ENCODE data around the gene MDH1B. TPM values are rescaled to one million over a fixed set of nuclear protein-coding genes. Genes with fewer than 3 reads are reported as not detected.

Gene MDH1B
- total RNA-seq, 1 donor from 2014 or later: 4.6 TPM

DNA sequence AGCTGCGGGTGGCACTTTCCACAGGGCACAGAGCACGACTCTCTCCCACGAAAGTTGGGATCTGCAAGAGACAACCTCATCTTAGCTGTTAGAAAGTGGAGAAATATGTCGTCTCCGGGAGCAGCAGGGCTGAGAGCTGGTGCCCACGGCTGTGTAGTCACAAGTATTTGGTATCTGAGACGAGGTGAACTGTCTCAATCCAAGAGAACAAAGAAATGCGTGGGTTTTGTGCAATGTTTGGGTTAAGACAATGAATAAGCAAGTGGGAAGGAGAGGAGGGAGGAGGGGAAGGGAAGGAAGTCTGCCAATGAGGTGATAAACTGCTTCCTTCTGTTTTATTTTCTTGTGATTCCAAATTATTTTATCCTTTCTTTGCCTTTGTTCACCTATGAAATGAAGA is 65.0 kb downstream of the MDH1B start:
- no peak for DNase-seq (ENCODE audit: low read depth, low spot score)
- no peaks in the 10 kb centered on the region for H3K9me3 Mint-ChIP-seq
- no peak overlapping the region for H3K27ac Mint-ChIP-seq (ENCODE audit: unreplicated experiment)
- no peak overlapping the region for H3K4me3 Mint-ChIP-seq
- H3K36me3 Mint-ChIP-seq (ENCODE audit: low read depth): no peaks in the 10 kb centered on the region
- H3K4me1 Mint-ChIP-seq: no peaks in the 10 kb centered on the region
- H3K27me3 Mint-ChIP-seq (ENCODE audit: low read depth): peaks cover 15% of the 10 kb centered on the region
- TF ChIP-seq, protein P1, sequence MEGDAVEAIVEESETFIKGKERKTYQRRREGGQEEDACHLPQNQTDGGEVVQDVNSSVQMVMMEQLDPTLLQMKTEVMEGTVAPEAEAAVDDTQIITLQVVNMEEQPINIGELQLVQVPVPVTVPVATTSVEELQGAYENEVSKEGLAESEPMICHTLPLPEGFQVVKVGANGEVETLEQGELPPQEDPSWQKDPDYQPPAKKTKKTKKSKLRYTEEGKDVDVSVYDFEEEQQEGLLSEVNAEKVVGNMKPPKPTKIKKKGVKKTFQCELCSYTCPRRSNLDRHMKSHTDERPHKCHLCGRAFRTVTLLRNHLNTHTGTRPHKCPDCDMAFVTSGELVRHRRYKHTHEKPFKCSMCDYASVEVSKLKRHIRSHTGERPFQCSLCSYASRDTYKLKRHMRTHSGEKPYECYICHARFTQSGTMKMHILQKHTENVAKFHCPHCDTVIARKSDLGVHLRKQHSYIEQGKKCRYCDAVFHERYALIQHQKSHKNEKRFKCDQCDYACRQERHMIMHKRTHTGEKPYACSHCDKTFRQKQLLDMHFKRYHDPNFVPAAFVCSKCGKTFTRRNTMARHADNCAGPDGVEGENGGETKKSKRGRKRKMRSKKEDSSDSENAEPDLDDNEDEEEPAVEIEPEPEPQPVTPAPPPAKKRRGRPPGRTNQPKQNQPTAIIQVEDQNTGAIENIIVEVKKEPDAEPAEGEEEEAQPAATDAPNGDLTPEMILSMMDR (conservative IDR thresholded peaks at IDR 0.05): no peak

DNA sequence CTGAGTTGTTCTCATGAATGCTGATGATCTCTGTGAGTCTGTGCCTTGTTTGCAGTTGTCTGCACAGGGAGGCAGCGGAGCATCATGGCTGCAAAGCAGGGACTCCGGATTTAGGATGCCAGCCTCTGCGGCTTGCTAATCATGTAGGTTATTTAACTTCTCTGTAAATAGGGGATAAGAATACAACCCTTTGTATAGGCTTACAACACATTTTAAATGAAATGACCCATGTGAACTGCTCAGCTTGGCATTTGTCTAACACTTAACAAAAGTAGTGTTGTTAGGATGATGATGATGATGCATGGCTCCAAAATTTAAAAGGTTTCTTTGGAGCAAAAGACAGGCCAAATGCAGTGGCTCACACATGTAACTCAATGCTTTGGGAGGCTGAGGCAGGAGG is 66.3 kb downstream of the MDH1B start:
- TF ChIP-seq, protein P1 (conservative IDR thresholded peaks at IDR 0.05): no peak
- no peaks in the 10 kb centered on the region for H3K9me3 Mint-ChIP-seq
- H3K36me3 Mint-ChIP-seq (ENCODE audit: low read depth): no peaks in the 10 kb centered on the region
- no peak for DNase-seq (ENCODE audit: low read depth, low spot score)
- H3K4me3 Mint-ChIP-seq: no peak overlapping the region
- peaks cover 15% of the 10 kb centered on the region for H3K27me3 Mint-ChIP-seq (ENCODE audit: low read depth)
- no peaks in the 10 kb centered on the region for H3K4me1 Mint-ChIP-seq
- no peak overlapping the region for H3K27ac Mint-ChIP-seq (ENCODE audit: unreplicated experiment)

DNA sequence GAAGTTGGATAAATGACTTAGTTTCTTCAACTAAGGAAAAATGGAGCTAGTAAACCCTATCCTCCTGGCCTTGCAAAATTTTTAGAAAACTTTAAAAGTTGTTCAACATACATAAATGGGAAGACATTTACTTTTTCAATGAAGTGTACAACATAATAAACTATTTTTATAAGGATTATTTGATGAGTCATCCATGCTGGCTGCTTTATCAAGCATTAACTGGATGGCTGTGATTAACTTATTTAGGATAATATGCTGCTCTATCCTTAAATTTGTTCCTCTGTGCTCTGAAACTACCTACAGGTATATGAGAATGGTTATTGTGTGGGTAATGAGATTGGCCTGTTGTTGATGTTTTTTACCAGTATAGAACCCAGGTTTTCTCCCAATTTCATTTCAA is 68.2 kb downstream of the MDH1B start:
- TF ChIP-seq, protein P1 (conservative IDR thresholded peaks at IDR 0.05): no peak
- peaks cover 8% of the 10 kb centered on the region for H3K27me3 Mint-ChIP-seq (ENCODE audit: low read depth)
- H3K27ac Mint-ChIP-seq (ENCODE audit: unreplicated experiment): no peak overlapping the region

DNA sequence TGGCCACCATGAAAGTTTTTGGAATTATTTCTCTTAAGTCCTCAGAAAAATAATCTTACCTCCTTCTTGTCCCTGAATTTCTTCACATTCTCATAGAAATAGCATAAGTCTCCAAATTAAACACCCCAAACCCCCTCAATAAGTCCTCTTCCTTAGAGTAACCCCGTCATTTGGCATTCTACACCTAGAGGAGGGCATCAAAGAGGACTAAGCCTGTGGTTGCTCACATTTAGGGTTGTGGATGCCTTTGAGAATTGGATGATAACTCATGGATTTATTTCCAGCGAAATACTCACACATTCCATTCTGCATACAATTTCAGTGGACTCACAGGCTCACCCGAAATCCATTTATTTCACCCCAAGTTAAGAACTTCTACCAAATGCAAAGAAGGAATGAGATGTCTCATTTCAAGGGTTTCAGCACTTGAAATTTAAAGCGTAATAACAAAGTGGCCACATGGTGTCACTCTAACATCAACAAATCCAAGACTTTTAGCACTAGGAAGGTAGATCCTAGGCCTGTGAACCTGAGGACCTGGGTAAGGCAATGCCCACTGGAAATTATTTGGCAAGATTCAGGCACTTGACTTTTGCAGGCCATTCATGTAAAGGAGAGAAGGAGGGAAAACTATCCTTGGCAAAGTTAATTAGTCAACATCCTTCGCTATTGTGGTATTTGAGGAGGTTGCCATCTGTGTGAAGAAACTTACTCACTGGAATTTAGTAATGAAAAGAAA is 71.6 kb downstream of the MDH1B start:
- H3K4me1 Mint-ChIP-seq: no peaks in the 10 kb centered on the region
- TF ChIP-seq, protein P1 (conservative IDR thresholded peaks at IDR 0.05): peak; percentile 81
- H3K36me3 Mint-ChIP-seq (ENCODE audit: low read depth): no peaks in the 10 kb centered on the region
- no peak overlapping the region for H3K4me3 Mint-ChIP-seq
- no peaks in the 10 kb centered on the region for H3K9me3 Mint-ChIP-seq
- peak; percentile 51 for DNase-seq (ENCODE audit: low read depth, low spot score)
- no peaks in the 10 kb centered on the region for H3K27me3 Mint-ChIP-seq (ENCODE audit: low read depth)
- H3K27ac Mint-ChIP-seq (ENCODE audit: unreplicated experiment): no peak overlapping the region

More for the DNA sequence above, 68.2 kb downstream of the MDH1B start:
- H3K36me3 Mint-ChIP-seq (ENCODE audit: low read depth): no peaks in the 10 kb centered on the region
- no peak overlapping the region for H3K4me3 Mint-ChIP-seq
- DNase-seq (ENCODE audit: low read depth, low spot score): no peak
- no peaks in the 10 kb centered on the region for H3K4me1 Mint-ChIP-seq
- no peaks in the 10 kb centered on the region for H3K9me3 Mint-ChIP-seq

DNA sequence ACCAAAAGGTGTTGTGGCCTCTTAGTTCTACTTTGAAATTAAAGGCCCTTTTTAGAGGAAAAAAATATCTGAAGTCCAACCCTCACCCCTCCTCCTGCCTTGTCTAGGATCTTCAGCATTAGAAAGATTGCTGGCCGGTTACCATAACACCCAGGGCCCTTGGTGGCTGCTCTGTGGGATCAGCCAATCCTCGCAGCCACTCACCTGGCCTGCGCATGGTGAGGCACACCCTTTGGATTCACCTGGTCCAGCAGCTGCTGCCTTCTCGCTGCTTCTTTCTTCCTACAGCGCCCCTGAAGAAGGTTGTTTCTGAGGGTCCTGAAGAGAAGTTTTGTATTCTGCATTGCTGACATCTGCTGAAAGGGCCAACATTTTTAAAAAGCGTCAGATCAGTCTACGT is 72.2 kb downstream of the MDH1B start:
- Mint-ChIP-seq H3K27me3 (ENCODE audit: low read depth) (no peaks in the 10 kb centered on the region), H3K9me3 (no peaks in the 10 kb centered on the region), H3K4me1 (no peaks in the 10 kb centered on the region), H3K4me3 (no peak overlapping the region), H3K36me3 (ENCODE audit: low read depth) (no peaks in the 10 kb centered on the region), H3K27ac (ENCODE audit: unreplicated experiment) (no peak overlapping the region)
- DNase-seq (ENCODE audit: low read depth, low spot score): no peak
- TF ChIP-seq, protein P1 (conservative IDR thresholded peaks at IDR 0.05): no peak

Data from neural crest cell (in vitro differentiated cells).